GM23338 (cell line): Measurements from ENCODE around the gene OR4D6. TPM values are rescaled to one million over a fixed set of nuclear protein-coding genes. Genes with fewer than 3 reads are reported as not detected.

Experiments used
- ATAC-seq: fragments of 200-7000 bp; cut with Tn5 transposase; 3 replicates; pipeline ENCODE4 v1.9.1; 2020
- DNase-seq: peaks from one replicate; pipeline ENCODE4 v3.0.0-alpha.2; 2015; ENCODE audit warnings: low spot score
- H2AFZ ChIP-seq: fragments of 200-600 bp; sonication (generic); 2 replicates; pipeline ENCODE4 v1.8.0; 2016; ENCODE audit warnings: antibody characterized with exemption, mild to moderate bottlenecking, moderate library complexity
- H3F3A ChIP-seq: fragments of 200-600 bp; sonication (generic); replicated peaks from 2 replicates; pipeline ENCODE4 v1.8.0; 2017; ENCODE audit warnings: antibody characterized with exemption, mixed run types, low read depth
- H3K27ac ChIP-seq: fragments of 200-600 bp; sonication (generic); 2 replicates; pipeline ENCODE4 v1.6.1; 2016; ENCODE audit warnings: low read depth
- H3K27me3 ChIP-seq: fragments of 200-600 bp; sonication (generic); 2 replicates; pipeline ENCODE4 v1.8.0; 2016; ENCODE audit warnings: mild to moderate bottlenecking, mixed run types, moderate library complexity; ENCODE audit not compliant: insufficient read depth
- H3K36me3 ChIP-seq: fragments of 200-600 bp; sonication (generic); 2 replicates; pipeline ENCODE4 v1.8.0; 2016; ENCODE audit warnings: mild to moderate bottlenecking; ENCODE audit not compliant: insufficient read depth
- H3K4me1 ChIP-seq: fragments of 200-600 bp; sonication (generic); 2 replicates; pipeline ENCODE4 v1.8.0; 2016; ENCODE audit warnings: mild to moderate bottlenecking, moderate library complexity; ENCODE audit not compliant: insufficient read depth
- H3K4me2 ChIP-seq: fragments of 200-600 bp; sonication (generic); 2 replicates; pipeline ENCODE4 v1.7.1; 2017; ENCODE audit warnings: mixed run types
- H3K4me3 ChIP-seq: fragments of 200-600 bp; sonication (generic); 2 replicates; pipeline ENCODE4 v1.6.1; 2016; ENCODE audit warnings: mixed run types
- H3K79me2 ChIP-seq: fragments of 200-600 bp; sonication (generic); replicated peaks from 2 replicates; pipeline ENCODE4 v1.8.0; 2017; ENCODE audit warnings: mild to moderate bottlenecking; ENCODE audit not compliant: insufficient read depth
- H3K9me2 ChIP-seq: fragments of 200-600 bp; sonication (generic); 2 replicates; pipeline ENCODE4 v1.8.0; 2017; ENCODE audit not compliant: insufficient read depth
- H4K20me1 ChIP-seq: fragments of 200-600 bp; sonication (generic); replicated peaks from 2 replicates; pipeline ENCODE4 v1.8.0; 2017; ENCODE audit warnings: mild to moderate bottlenecking; ENCODE audit not compliant: insufficient read depth
- H3K27ac Mint-ChIP-seq: 2 replicates; pipeline ENCODE4 v1.8.0; 2020; ENCODE audit warnings: inconsistent platforms, mild to moderate bottlenecking, moderate library complexity, mixed read lengths
- H3K27me3 Mint-ChIP-seq: 3 replicates; pipeline ENCODE4 v1.8.0; 2022; ENCODE audit warnings: low read depth, mild to moderate bottlenecking, moderate library complexity, mixed read lengths, inconsistent platforms; ENCODE audit not compliant: insufficient read depth, poor library complexity
- H3K36me3 Mint-ChIP-seq: 3 replicates; pipeline ENCODE4 v1.8.0; 2021; ENCODE audit warnings: low read depth, mild to moderate bottlenecking, inconsistent platforms, moderate library complexity, mixed read lengths
- H3K4me1 Mint-ChIP-seq: 3 replicates; pipeline ENCODE4 v1.8.0; 2020; ENCODE audit warnings: mild to moderate bottlenecking, inconsistent platforms, mixed read lengths
- H3K4me3 Mint-ChIP-seq: 3 replicates; pipeline ENCODE4 v1.8.0; 2021; ENCODE audit warnings: moderate library complexity, mild to moderate bottlenecking, inconsistent platforms, mixed read lengths
- H3K9me3 Mint-ChIP-seq: 3 replicates; pipeline ENCODE4 v1.8.0; 2020; ENCODE audit warnings: moderate library complexity, mild to moderate bottlenecking, inconsistent platforms, mixed read lengths
- CREB1 ChIP-seq: fragments of 250-450 bp; sonication (Bioruptor Pico); IDR thresholded peaks from 2 replicates; pipeline ENCODE4 v1.5.0; 2020; ENCODE audit warnings: low read depth, mild to moderate bottlenecking, moderate library complexity
- EZH2 ChIP-seq: fragments of 200-600 bp; sonication (generic); IDR thresholded peaks from one replicate; pipeline ENCODE4 v1.8.0; 2017; ENCODE audit warnings: antibody characterized with exemption, mild to moderate bottlenecking, low read depth; ENCODE audit not compliant: unreplicated experiment
- EZH2phosphoT487 ChIP-seq: fragments of 200-600 bp; sonication (generic); IDR thresholded peaks from one replicate; pipeline ENCODE4 v1.8.1; 2018; ENCODE audit warnings: antibody characterized with exemption; ENCODE audit not compliant: unreplicated experiment
- JUNB ChIP-seq: IDR thresholded peaks from one replicate; pipeline ENCODE4 v1.6.1; 2016; ENCODE audit warnings: antibody characterized with exemption; ENCODE audit not compliant: unreplicated experiment
- NANOG ChIP-seq: IDR thresholded peaks from 2 replicates; pipeline ENCODE4 v1.6.1; 2016; ENCODE audit warnings: antibody characterized with exemption, borderline replicate concordance
- POLR2AphosphoS5 ChIP-seq: IDR thresholded peaks from 2 replicates; pipeline ENCODE4 v1.6.1; 2016; ENCODE audit warnings: antibody characterized with exemption, low read depth
- STAT1 ChIP-seq: IDR thresholded peaks from one replicate; pipeline ENCODE4 v1.6.1; 2016; ENCODE audit warnings: antibody characterized with exemption; ENCODE audit not compliant: unreplicated experiment
- ZNF114 ChIP-seq: fragments of 250-450 bp; sonication (Bioruptor Pico); IDR thresholded peaks from 2 replicates; pipeline ENCODE4 v1.5.0; 2020; ENCODE audit warnings: mild to moderate bottlenecking, moderate library complexity
- ZNF331 ChIP-seq: fragments of 250-450 bp; sonication (Bioruptor Pico); IDR thresholded peaks from 2 replicates; pipeline ENCODE4 v1.5.0; 2020; ENCODE audit warnings: low read depth, mild to moderate bottlenecking, moderate library complexity
- polyA plus RNA-seq: library from polyadenylated mRNA; unstranded; fragments of >200 nt; fragmentation: Nextera tagmentation; extraction: Ambion mirVana; gene quantifications from 2 replicates; pipeline ENCODE4 v1.2.1, GENCODE V29; 2016
- total RNA-seq: library from RNA; depleted of rRNA; stranded (reverse); fragments of >200 nt; shearing (Covaris generic); gene quantifications from 2 replicates; pipeline ENCODE4 v1.2.3, GENCODE V29; 2014
- TF ChIP-seq, protein P1 (sequence below), 2 experiments: fragments of 200-600 bp in 1 of 2; sonication (generic) in 1 of 2; conservative IDR thresholded peaks; 2 replicates each; pipeline versions ENCODE4 v1.5.1 to v1.6.1; 2016 to 2017; ENCODE audit warnings: antibody characterized with exemption in 2 of 2, low read depth in 2 of 2, mild to moderate bottlenecking in 2 of 2, moderate library complexity in 1 of 2
- TF ChIP-seq, protein P2 (sequence below): fragments of 250-450 bp; sonication (Bioruptor Pico); IDR thresholded peaks from 2 replicates; pipeline ENCODE4 v1.5.0; 2020; ENCODE audit warnings: mild to moderate bottlenecking, moderate library complexity
- TF ChIP-seq, protein P3 (sequence below): IDR thresholded peaks from one replicate; pipeline ENCODE4 v1.6.1; 2018; ENCODE audit warnings: antibody characterized with exemption; ENCODE audit not compliant: unreplicated experiment
- TF ChIP-seq, protein P4 (sequence below): IDR thresholded peaks from 2 replicates; pipeline ENCODE4 v1.6.1; 2016; ENCODE audit warnings: antibody characterized with exemption

OR4D6 gene
- total and polyA plus RNA-seq, 2 experiments from 2014 or later: not detected

DNA sequence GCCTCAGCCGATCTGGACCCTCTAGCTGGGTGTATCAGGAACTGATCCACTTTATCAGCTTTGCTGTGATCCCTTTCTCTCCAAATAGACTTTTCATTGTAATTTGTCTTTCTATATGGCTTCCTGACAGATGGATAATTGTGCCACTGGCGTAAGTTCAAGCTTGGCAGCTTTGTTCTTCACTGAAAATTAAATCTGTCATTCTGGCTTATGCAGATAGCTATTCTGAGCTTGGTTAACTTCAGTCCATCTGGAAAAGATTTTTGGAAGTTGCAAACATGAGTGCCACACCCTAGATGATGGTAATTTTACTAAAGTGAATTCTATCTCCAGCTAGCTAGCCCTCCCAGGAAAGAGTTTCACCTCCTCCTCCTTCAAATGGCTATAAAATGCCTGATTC is 38.6 kb upstream of the OR4D6 start:
- no peak for TF ChIP-seq EZH2phosphoT487
- TF ChIP-seq EZH2: no peak
- TF ChIP-seq POLR2AphosphoS5: no peak
- TF ChIP-seq, protein P1, sequence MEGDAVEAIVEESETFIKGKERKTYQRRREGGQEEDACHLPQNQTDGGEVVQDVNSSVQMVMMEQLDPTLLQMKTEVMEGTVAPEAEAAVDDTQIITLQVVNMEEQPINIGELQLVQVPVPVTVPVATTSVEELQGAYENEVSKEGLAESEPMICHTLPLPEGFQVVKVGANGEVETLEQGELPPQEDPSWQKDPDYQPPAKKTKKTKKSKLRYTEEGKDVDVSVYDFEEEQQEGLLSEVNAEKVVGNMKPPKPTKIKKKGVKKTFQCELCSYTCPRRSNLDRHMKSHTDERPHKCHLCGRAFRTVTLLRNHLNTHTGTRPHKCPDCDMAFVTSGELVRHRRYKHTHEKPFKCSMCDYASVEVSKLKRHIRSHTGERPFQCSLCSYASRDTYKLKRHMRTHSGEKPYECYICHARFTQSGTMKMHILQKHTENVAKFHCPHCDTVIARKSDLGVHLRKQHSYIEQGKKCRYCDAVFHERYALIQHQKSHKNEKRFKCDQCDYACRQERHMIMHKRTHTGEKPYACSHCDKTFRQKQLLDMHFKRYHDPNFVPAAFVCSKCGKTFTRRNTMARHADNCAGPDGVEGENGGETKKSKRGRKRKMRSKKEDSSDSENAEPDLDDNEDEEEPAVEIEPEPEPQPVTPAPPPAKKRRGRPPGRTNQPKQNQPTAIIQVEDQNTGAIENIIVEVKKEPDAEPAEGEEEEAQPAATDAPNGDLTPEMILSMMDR (conservative IDR thresholded peaks at IDR 0.05; ENCODE audit: low read depth in 2 of 2): no peak
- no peak for TF ChIP-seq STAT1
- TF ChIP-seq, protein P2, sequence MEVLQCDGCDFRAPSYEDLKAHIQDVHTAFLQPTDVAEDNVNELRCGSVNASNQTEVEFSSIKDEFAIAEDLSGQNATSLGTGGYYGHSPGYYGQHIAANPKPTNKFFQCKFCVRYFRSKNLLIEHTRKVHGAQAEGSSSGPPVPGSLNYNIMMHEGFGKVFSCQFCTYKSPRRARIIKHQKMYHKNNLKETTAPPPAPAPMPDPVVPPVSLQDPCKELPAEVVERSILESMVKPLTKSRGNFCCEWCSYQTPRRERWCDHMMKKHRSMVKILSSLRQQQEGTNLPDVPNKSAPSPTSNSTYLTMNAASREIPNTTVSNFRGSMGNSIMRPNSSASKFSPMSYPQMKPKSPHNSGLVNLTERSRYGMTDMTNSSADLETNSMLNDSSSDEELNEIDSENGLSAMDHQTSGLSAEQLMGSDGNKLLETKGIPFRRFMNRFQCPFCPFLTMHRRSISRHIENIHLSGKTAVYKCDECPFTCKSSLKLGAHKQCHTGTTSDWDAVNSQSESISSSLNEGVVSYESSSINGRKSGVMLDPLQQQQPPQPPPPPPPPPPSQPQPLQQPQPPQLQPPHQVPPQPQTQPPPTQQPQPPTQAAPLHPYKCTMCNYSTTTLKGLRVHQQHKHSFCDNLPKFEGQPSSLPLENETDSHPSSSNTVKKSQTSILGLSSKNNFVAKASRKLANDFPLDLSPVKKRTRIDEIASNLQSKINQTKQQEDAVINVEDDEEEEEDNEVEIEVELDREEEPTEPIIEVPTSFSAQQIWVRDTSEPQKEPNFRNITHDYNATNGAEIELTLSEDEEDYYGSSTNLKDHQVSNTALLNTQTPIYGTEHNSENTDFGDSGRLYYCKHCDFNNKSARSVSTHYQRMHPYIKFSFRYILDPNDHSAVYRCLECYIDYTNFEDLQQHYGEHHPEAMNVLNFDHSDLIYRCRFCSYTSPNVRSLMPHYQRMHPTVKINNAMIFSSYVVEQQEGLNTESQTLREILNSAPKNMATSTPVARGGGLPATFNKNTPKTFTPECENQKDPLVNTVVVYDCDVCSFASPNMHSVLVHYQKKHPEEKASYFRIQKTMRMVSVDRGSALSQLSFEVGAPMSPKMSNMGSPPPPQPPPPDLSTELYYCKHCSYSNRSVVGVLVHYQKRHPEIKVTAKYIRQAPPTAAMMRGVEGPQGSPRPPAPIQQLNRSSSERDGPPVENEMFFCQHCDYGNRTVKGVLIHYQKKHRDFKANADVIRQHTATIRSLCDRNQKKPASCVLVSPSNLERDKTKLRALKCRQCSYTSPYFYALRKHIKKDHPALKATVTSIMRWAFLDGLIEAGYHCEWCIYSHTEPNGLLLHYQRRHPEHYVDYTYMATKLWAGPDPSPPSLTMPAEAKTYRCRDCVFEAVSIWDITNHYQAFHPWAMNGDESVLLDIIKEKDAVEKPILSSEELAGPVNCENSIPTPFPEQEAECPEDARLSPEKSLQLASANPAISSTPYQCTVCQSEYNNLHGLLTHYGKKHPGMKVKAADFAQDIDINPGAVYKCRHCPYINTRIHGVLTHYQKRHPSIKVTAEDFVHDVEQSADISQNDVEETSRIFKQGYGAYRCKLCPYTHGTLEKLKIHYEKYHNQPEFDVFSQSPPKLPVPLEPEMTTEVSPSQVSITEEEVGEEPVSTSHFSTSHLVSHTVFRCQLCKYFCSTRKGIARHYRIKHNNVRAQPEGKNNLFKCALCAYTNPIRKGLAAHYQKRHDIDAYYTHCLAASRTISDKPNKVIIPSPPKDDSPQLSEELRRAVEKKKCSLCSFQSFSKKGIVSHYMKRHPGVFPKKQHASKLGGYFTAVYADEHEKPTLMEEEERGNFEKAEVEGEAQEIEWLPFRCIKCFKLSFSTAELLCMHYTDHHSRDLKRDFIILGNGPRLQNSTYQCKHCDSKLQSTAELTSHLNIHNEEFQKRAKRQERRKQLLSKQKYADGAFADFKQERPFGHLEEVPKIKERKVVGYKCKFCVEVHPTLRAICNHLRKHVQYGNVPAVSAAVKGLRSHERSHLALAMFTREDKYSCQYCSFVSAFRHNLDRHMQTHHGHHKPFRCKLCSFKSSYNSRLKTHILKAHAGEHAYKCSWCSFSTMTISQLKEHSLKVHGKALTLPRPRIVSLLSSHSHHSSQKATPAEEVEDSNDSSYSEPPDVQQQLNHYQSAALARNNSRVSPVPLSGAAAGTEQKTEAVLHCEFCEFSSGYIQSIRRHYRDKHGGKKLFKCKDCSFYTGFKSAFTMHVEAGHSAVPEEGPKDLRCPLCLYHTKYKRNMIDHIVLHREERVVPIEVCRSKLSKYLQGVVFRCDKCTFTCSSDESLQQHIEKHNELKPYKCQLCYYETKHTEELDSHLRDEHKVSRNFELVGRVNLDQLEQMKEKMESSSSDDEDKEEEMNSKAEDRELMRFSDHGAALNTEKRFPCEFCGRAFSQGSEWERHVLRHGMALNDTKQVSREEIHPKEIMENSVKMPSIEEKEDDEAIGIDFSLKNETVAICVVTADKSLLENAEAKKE (CRISPR knock-in tag): no peak
- no peak for TF ChIP-seq JUNB
- TF ChIP-seq, protein P3, sequence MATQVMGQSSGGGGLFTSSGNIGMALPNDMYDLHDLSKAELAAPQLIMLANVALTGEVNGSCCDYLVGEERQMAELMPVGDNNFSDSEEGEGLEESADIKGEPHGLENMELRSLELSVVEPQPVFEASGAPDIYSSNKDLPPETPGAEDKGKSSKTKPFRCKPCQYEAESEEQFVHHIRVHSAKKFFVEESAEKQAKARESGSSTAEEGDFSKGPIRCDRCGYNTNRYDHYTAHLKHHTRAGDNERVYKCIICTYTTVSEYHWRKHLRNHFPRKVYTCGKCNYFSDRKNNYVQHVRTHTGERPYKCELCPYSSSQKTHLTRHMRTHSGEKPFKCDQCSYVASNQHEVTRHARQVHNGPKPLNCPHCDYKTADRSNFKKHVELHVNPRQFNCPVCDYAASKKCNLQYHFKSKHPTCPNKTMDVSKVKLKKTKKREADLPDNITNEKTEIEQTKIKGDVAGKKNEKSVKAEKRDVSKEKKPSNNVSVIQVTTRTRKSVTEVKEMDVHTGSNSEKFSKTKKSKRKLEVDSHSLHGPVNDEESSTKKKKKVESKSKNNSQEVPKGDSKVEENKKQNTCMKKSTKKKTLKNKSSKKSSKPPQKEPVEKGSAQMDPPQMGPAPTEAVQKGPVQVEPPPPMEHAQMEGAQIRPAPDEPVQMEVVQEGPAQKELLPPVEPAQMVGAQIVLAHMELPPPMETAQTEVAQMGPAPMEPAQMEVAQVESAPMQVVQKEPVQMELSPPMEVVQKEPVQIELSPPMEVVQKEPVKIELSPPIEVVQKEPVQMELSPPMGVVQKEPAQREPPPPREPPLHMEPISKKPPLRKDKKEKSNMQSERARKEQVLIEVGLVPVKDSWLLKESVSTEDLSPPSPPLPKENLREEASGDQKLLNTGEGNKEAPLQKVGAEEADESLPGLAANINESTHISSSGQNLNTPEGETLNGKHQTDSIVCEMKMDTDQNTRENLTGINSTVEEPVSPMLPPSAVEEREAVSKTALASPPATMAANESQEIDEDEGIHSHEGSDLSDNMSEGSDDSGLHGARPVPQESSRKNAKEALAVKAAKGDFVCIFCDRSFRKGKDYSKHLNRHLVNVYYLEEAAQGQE: no peak
- TF ChIP-seq CREB1 (CRISPR knock-in tag): no peak
- TF ChIP-seq ZNF114: no peak
- no peak for TF ChIP-seq NANOG
- no peak for TF ChIP-seq ZNF331 (CRISPR knock-in tag)
- TF ChIP-seq, protein P4, sequence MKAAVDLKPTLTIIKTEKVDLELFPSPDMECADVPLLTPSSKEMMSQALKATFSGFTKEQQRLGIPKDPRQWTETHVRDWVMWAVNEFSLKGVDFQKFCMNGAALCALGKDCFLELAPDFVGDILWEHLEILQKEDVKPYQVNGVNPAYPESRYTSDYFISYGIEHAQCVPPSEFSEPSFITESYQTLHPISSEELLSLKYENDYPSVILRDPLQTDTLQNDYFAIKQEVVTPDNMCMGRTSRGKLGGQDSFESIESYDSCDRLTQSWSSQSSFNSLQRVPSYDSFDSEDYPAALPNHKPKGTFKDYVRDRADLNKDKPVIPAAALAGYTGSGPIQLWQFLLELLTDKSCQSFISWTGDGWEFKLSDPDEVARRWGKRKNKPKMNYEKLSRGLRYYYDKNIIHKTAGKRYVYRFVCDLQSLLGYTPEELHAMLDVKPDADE: no peak
- Histone ChIP-seq H3K4me3 (no peak overlapping the region), H3K27me3 (no peaks in the 10 kb centered on the region), H3K27ac (no peak overlapping the region), H3K79me2 (no peaks in the 10 kb centered on the region), H3K4me1 (no peaks in the 10 kb centered on the region), H3K4me2 (no peak overlapping the region), H3F3A (no peaks in the 10 kb centered on the region), H3K9me2 (peaks cover 25% of the 10 kb centered on the region), H2AFZ (no peak overlapping the region), H3K36me3 (no peaks in the 10 kb centered on the region), H4K20me1 (no peaks in the 10 kb centered on the region)
- ATAC-seq (no peak), DNase-seq (no peak)
- no peak overlapping the region for H3K27ac Mint-ChIP-seq
- no peak overlapping the region for H3K4me3 Mint-ChIP-seq
- H3K4me1 Mint-ChIP-seq: no peaks in the 10 kb centered on the region
- H3K36me3 Mint-ChIP-seq: no peaks in the 10 kb centered on the region
- H3K9me3 Mint-ChIP-seq: peaks cover 2% of the 10 kb centered on the region; the same call in 2 of the 3 replicates
- H3K27me3 Mint-ChIP-seq: no peaks in the 10 kb centered on the region
